DOHH2 (cell line): Measurements from ENCODE around the gene SLC12A8.

Experiments used
- H3F3A ChIP-seq: fragments of 200-600 bp; sonication (generic), shearing (Covaris generic); 2 replicates; pipeline ENCODE4 v1.6.0; 2016; ENCODE audit warnings: antibody characterized with exemption, mild to moderate bottlenecking; ENCODE audit not compliant: control insufficient read depth, insufficient read depth
- H3K27ac ChIP-seq: fragments of 200-600 bp; sonication (generic); 2 replicates; pipeline ENCODE4 v1.5.1; 2014; ENCODE audit warnings: low read depth, mild to moderate bottlenecking, low read length, moderate library complexity
- H3K27me3 ChIP-seq: fragments of 200-600 bp; sonication (generic); 2 replicates; pipeline ENCODE4 v1.6.1; 2014; ENCODE audit warnings: mild to moderate bottlenecking, low read length, mixed read lengths; ENCODE audit not compliant: control insufficient read depth
- H3K36me3 ChIP-seq: fragments of 200-600 bp; sonication (generic); 2 replicates; pipeline ENCODE4 v1.6.1; 2014; ENCODE audit warnings: mild to moderate bottlenecking, low read length, moderate library complexity, mixed read lengths; ENCODE audit not compliant: control insufficient read depth
- H3K4me1 ChIP-seq: fragments of 200-600 bp; sonication (generic); 2 replicates; pipeline ENCODE4 v1.6.1; 2014; ENCODE audit warnings: mild to moderate bottlenecking, low read length, mixed read lengths; ENCODE audit not compliant: control insufficient read depth
- H3K4me2 ChIP-seq: fragments of 200-600 bp; sonication (generic); 2 replicates; pipeline ENCODE4 v1.6.0; 2014; ENCODE audit warnings: mild to moderate bottlenecking, low read length, moderate library complexity
- H3K4me3 ChIP-seq: fragments of 200-600 bp; sonication (generic); 2 replicates; pipeline ENCODE4 v1.5.1; 2014; ENCODE audit warnings: mild to moderate bottlenecking, low read length, mixed read lengths
- H3K79me2 ChIP-seq: fragments of 200-600 bp; sonication (generic); 2 replicates; pipeline ENCODE4 v1.6.1; 2014; ENCODE audit warnings: mild to moderate bottlenecking, low read length, mixed read lengths; ENCODE audit not compliant: control insufficient read depth
- H3K9me2 ChIP-seq: fragments of 200-600 bp; sonication (generic); replicated peaks from 2 replicates; pipeline ENCODE4 v1.6.1; 2014; ENCODE audit warnings: mild to moderate bottlenecking, low read length, mixed read lengths; ENCODE audit not compliant: control insufficient read depth
- H3K9me3 ChIP-seq: fragments of 200-600 bp; sonication (generic); 2 replicates; pipeline ENCODE4 v1.6.1; 2014; ENCODE audit warnings: antibody characterized with exemption, low read length, mixed read lengths; ENCODE audit not compliant: control insufficient read depth, insufficient read depth
- H4K20me1 ChIP-seq: fragments of 200-600 bp; sonication (generic); 2 replicates; pipeline ENCODE4 v1.6.0; 2014; ENCODE audit warnings: low read depth, mild to moderate bottlenecking, antibody characterized with exemption, low read length, moderate library complexity; ENCODE audit not compliant: control insufficient read depth, insufficient read depth
- EZH2phosphoT487 ChIP-seq: fragments of 200-600 bp; sonication (generic); IDR thresholded peaks from 2 replicates; pipeline ENCODE4 v1.6.1; 2017; ENCODE audit warnings: borderline replicate concordance, mild to moderate bottlenecking, antibody characterized with exemption, low read length, moderate library complexity, mixed read lengths
- TF ChIP-seq, protein P1 (sequence below): fragments of 200-600 bp; sonication (generic); IDR thresholded peaks from one replicate; pipeline ENCODE4 v1.5.1; 2014; ENCODE audit warnings: antibody characterized with exemption, mild to moderate bottlenecking, low read depth, low read length; ENCODE audit not compliant: poor library complexity, severe bottlenecking

SLC12A8 gene

DNA sequence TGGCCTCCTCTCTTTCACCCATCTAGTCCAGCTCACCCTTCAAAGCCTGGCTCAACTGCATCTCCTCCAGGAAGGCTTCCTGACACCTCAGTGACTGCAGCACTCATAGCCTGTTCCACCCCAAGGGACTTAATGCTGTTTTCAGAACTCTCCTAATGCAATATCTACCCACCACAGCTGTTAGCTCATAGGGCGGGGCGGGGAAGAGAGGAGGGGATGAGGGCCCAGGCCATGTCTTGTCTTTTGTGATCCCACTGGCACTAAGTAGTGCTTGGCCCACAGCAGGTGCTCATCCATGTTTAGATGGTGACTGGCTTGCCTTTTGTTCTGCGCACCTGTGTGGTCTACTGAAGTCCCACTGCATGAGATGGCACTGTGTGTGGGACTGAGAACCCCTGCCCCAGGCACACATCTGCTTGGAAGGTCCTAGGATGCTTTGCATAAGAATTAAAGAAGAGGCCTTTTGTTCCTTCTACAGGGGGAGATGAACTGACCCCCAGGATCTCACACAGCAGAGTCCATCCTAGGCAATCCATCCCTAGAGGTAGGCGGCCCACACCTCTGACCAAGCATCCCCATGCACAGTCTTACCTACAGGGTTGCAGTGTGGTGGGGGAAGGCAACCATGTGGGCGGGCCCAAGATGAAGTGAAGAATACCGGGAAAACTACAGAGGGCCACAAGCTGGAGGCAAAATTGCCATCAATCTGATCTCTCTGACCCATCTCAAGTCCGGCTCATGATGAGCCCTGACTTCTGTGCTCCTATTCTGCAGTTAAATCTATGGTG lies 23.0 kb downstream of the SLC12A8 start:
- Histone ChIP-seq H3K9me3 (no peaks in the 10 kb centered on the region), H4K20me1 (no peaks in the 10 kb centered on the region), H3K79me2 (no peaks in the 10 kb centered on the region), H3K4me3 (no peak overlapping the region), H3K27ac (no peak overlapping the region), H3K4me1 (0 out of 2 replicates have a peak, but pooled peaks cover 3% of the 10 kb centered on the region), H3F3A (no peaks in the 10 kb centered on the region), H3K36me3 (no peaks in the 10 kb centered on the region), H3K9me2 (no peaks in the 10 kb centered on the region), H3K4me2 (no peak overlapping the region), H3K27me3 (peaks cover 17% of the 10 kb centered on the region)
- TF ChIP-seq, protein P1, sequence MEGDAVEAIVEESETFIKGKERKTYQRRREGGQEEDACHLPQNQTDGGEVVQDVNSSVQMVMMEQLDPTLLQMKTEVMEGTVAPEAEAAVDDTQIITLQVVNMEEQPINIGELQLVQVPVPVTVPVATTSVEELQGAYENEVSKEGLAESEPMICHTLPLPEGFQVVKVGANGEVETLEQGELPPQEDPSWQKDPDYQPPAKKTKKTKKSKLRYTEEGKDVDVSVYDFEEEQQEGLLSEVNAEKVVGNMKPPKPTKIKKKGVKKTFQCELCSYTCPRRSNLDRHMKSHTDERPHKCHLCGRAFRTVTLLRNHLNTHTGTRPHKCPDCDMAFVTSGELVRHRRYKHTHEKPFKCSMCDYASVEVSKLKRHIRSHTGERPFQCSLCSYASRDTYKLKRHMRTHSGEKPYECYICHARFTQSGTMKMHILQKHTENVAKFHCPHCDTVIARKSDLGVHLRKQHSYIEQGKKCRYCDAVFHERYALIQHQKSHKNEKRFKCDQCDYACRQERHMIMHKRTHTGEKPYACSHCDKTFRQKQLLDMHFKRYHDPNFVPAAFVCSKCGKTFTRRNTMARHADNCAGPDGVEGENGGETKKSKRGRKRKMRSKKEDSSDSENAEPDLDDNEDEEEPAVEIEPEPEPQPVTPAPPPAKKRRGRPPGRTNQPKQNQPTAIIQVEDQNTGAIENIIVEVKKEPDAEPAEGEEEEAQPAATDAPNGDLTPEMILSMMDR, result no peak
- no peak for TF ChIP-seq EZH2phosphoT487

DNA sequence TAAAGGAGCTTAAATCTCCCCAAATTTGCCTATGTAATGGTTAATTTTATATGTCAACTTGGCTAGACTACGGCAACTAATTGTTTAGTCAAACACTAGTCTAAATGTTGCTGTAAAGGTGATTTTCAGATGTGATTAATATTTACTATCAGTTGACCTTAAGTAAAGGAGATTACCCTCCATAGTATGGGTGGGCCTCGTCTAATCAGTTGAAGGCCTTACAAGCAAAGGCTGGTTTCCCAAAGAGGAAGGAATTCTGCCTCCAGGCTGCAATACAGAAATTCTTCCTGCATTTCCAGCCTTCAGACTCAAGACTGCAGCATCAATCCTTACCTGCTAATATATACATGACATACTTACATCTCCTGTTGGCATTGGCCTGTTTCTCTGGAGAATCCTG lies 23.6 kb downstream of the SLC12A8 start:
- Histone ChIP-seq H3K4me3 (no peak overlapping the region), H3K36me3 (no peaks in the 10 kb centered on the region), H4K20me1 (no peaks in the 10 kb centered on the region), H3K4me2 (no peak overlapping the region), H3K27me3 (peaks cover 17% of the 10 kb centered on the region), H3K79me2 (no peaks in the 10 kb centered on the region), H3F3A (no peaks in the 10 kb centered on the region), H3K9me2 (no peaks in the 10 kb centered on the region), H3K9me3 (no peaks in the 10 kb centered on the region), H3K27ac (no peak overlapping the region), H3K4me1 (0 out of 2 replicates have a peak, but pooled peaks cover 3% of the 10 kb centered on the region)
- TF ChIP-seq, protein P1, result no peak
- TF ChIP-seq EZH2phosphoT487, result no peak

DNA sequence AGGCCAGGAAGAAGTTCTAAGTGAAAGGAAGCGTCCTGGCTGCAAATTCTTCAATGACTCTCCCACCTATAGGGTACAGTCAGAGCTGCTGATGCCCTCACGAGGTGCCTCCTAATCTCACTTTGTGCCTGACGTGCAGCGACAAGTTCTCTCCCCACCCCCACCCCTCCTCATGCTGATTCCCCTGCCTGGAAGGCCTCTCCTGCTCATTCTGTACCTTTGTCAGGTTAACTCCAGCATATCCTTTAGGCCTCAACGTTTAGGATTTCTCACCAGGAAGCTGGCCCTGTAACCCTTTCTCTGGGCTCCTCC lies 25.0 kb downstream of the SLC12A8 start:
- no peaks in the 10 kb centered on the region for H4K20me1 ChIP-seq
- no peaks in the 10 kb centered on the region for H3K9me2 ChIP-seq
- H3K27ac ChIP-seq, result no peak overlapping the region
- peaks cover 7% of the 10 kb centered on the region for H3K27me3 ChIP-seq
- H3K4me1 ChIP-seq, result 0 out of 2 replicates have a peak, but pooled peaks cover 3% of the 10 kb centered on the region
- H3K79me2 ChIP-seq, result no peaks in the 10 kb centered on the region
- H3K4me2 ChIP-seq, result no peak overlapping the region
- TF ChIP-seq EZH2phosphoT487, result no peak
- TF ChIP-seq, protein P1, result no peak
- H3K36me3 ChIP-seq, result no peaks in the 10 kb centered on the region
- no peaks in the 10 kb centered on the region for H3F3A ChIP-seq
- H3K4me3 ChIP-seq, result no peak overlapping the region
- H3K9me3 ChIP-seq, result no peaks in the 10 kb centered on the region
